Hepatocyte (in vitro differentiated cells): ENCODE data around the gene OR10C1.

ENCODE experiments used
- CTCF ChIP-seq: fragments of 200-600 bp; sonication (generic); IDR thresholded peaks from 2 replicates; pipeline ENCODE4 v1.5.1; 2016; ENCODE audit warnings: antibody characterized with exemption, mild to moderate bottlenecking; ENCODE audit not compliant: poor library complexity
- EZH2 ChIP-seq: fragments of 200-600 bp; sonication (generic); IDR thresholded peaks from 2 replicates; pipeline ENCODE4 v1.6.1; 2016; ENCODE audit warnings: antibody characterized with exemption, mild to moderate bottlenecking, borderline replicate concordance
- EZH2phosphoT487 ChIP-seq: fragments of 200-600 bp; sonication (generic); IDR thresholded peaks from one replicate; pipeline ENCODE4 v1.6.1; 2018; ENCODE audit warnings: antibody characterized with exemption, mild to moderate bottlenecking, low read depth, moderate library complexity; ENCODE audit not compliant: unreplicated experiment, severe bottlenecking

GRCh38 chr6:29474996-29475395 lies 35.9 kb downstream of the OR10C1 start:
- TF ChIP-seq CTCF (no peak), EZH2 (no peak), EZH2phosphoT487 (no peak)
